Esophagus squamous epithelium (tissue), 4 donors: ENCODE data around the gene TSKU.

Experiments used
- CTCF ChIP-seq, 6 experiments: fragments of 450-650 bp in 4 of 6; fragments of 200-600 bp in 2 of 6; sonication (generic) in 2 of 6; IDR thresholded peaks; one replicate each; pipeline ENCODE4 v1.5.1; 2016 to 2019; ENCODE audit warnings: antibody characterized with exemption in 6 of 6, mild to moderate bottlenecking in 4 of 6, moderate library complexity in 4 of 6
- POLR2A ChIP-seq, 4 donors: fragments of 450-650 bp; IDR thresholded peaks; one replicate each; pipeline ENCODE4 v1.6.1; 2017; ENCODE audit warnings: antibody characterized with exemption in 4 of 4, mild to moderate bottlenecking in 4 of 4, moderate library complexity in 3 of 4

GRCh38 chr11:76738618-76739240 is 44.4 kb upstream of the TSKU start:
- no peak for TF ChIP-seq CTCF (IDR thresholded peaks at IDR 0.05)
- TF ChIP-seq POLR2A (IDR thresholded peaks at IDR 0.05) = no peak
